ENCODE results near the gene MAB21L2.

The MAB21L2 gene

GRCh38 chr4:150578745-150579501 is 3.0 kb upstream of the MAB21L2 start:
- DNase-seq: peak; percentile 37 to 77

- DNase-seq: no peak
Measured at GRCh38 chr4:150579551-150580234, 2.3 kb upstream of the MAB21L2 start.

GRCh38 chr4:150580306-150580705 is 1.6 kb upstream of the MAB21L2 start:
- DNase-seq: no peak

GRCh38 chr4:150581056-150581605 is 820 bp upstream of the MAB21L2 start:
- DNase-seq: no peak

- DNase-seq: no peak
Measured at GRCh38 chr4:150581641-150582051, 305 bp upstream of the MAB21L2 start.

- no peak for DNase-seq
Measured at GRCh38 chr4:150582873-150583286, 929 bp downstream of the MAB21L2 start.

GRCh38 chr4:150583287-150584110 is 1.5 kb downstream of the MAB21L2 start:
- DNase-seq: no peak

GRCh38 chr4:150584111-150584915 is 2.4 kb downstream of the MAB21L2 start:
- no peak for DNase-seq

GRCh38 chr4:150585611-150586010 is 3.7 kb downstream of the MAB21L2 start:
- no peak for DNase-seq

- no peak for DNase-seq
Measured at GRCh38 chr4:150586162-150586810, 4.3 kb downstream of the MAB21L2 start.

GRCh38 chr4:150588316-150588715 is 6.4 kb downstream of the MAB21L2 start:
- no peak for DNase-seq

GRCh38 chr4:150589157-150589556 is 7.2 kb downstream of the MAB21L2 start:
- no peak for DNase-seq

GRCh38 chr4:150590631-150591030 is 8.7 kb downstream of the MAB21L2 start:
- DNase-seq: no peak

GRCh38 chr4:150591406-150591805 is 9.5 kb downstream of the MAB21L2 start:
- peak in 1 of 2 experiments; percentile 4 for DNase-seq

GRCh38 chr4:150591904-150592303 is 10.0 kb downstream of the MAB21L2 start:
- no peak for DNase-seq

GRCh38 chr4:150593996-150594395 is 12.0 kb downstream of the MAB21L2 start:
- no peak for DNase-seq

- DNase-seq: no peak
Measured at GRCh38 chr4:150598909-150599308, 17.0 kb downstream of the MAB21L2 start.

- DNase-seq: no peak
Measured at GRCh38 chr4:150599547-150599946, 17.6 kb downstream of the MAB21L2 start.

GRCh38 chr4:150600812-150601445 is 19.0 kb downstream of the MAB21L2 start:
- no peak for DNase-seq

- no peak for DNase-seq
Measured at GRCh38 chr4:150609131-150609530, 27.2 kb downstream of the MAB21L2 start.

- DNase-seq: no peak
Measured at GRCh38 chr4:150619042-150619441, 37.1 kb downstream of the MAB21L2 start.

Data from NCI-H187 (cell line).